Upper lobe of right lung (tissue), 1 donor: Measurements from ENCODE around the gene IFITM1. TPM values are rescaled to one million over a fixed set of nuclear protein-coding genes. Genes with fewer than 3 reads are reported as not detected.

ENCODE experiments used
- ATAC-seq: fragments of 200-7000 bp; cut with Tn5 transposase; one replicate; pipeline ENCODE4 v1.9.1; 2020; ENCODE audit warnings: mild to moderate bottlenecking, moderate library complexity
- DNase-seq: peaks from one replicate; pipeline ENCODE4 v3.0.0-alpha.2; 2020
- H3K27ac ChIP-seq: fragments of 200-600 bp; one replicate; pipeline ENCODE4 v1.8.0; 2022
- H3K27me3 ChIP-seq: fragments of 200-600 bp; one replicate; pipeline ENCODE4 v1.8.0; 2022; ENCODE audit warnings: mild to moderate bottlenecking
- H3K36me3 ChIP-seq: fragments of 200-600 bp; one replicate; pipeline ENCODE4 v1.8.0; 2022
- H3K4me1 ChIP-seq: fragments of 200-600 bp; one replicate; pipeline ENCODE4 v1.8.0; 2022
- H3K4me3 ChIP-seq: fragments of 200-600 bp; one replicate; pipeline ENCODE4 v1.8.0; 2022; ENCODE audit warnings: mild to moderate bottlenecking
- H3K9me3 ChIP-seq: fragments of 200-600 bp; one replicate; pipeline ENCODE4 v1.8.0; 2022
- CTCF ChIP-seq: fragments of 200-600 bp; IDR thresholded peaks from one replicate; pipeline ENCODE4 v1.8.0; 2022; ENCODE audit warnings: antibody characterized with exemption
- intact Hi-C: fragments of 100-400 bp; cut with DNase I; formaldehyde crosslinking; loops from one replicate; pipeline ENCODE4 v1.11.0; 2022
- total RNA-seq: library from RNA; stranded (reverse); fragmentation: NEBNext Ultra II Directional; extraction: Animal tissue kit (Norgen Biotek cat#: 25700); gene quantifications from one replicate; pipeline ENCODE4 v1.2.1, GENCODE V29; 2021
- donor health status: DM: no; HTN: yes; CAD: no; lungs with severe emphysema.

The IFITM1 gene
- total RNA-seq, 1 donor from 2014 or later: 128 TPM

GRCh38 chr11:293271-293851, 20.5 kb upstream of the IFITM1 start:
- intact Hi-C loops: no loop called here
- peaks cover 6% of the 10 kb centered on the region for H3K27me3 ChIP-seq
- no peaks in the 10 kb centered on the region for H3K9me3 ChIP-seq
- no peak overlapping the region for H3K4me3 ChIP-seq
- no peak overlapping the region for H3K27ac ChIP-seq
- peaks cover 4% of the 10 kb centered on the region for H3K36me3 ChIP-seq
- DNase-seq (peak; percentile 60), ATAC-seq (no peak)
- TF ChIP-seq CTCF: no peak
- peaks cover 20% of the 10 kb centered on the region for H3K4me1 ChIP-seq

- H3K4me3 ChIP-seq: no peak overlapping the region
- DNase-seq: peak; percentile 60
- H3K4me1 ChIP-seq: peaks cover 22% of the 10 kb centered on the region
- ATAC-seq: no peak
- H3K36me3 ChIP-seq: peaks cover 4% of the 10 kb centered on the region
- TF ChIP-seq CTCF: no peak
- H3K9me3 ChIP-seq: no peaks in the 10 kb centered on the region
- no peak overlapping the region for H3K27ac ChIP-seq
- intact Hi-C loops: no loop called here
- peaks cover 12% of the 10 kb centered on the region for H3K27me3 ChIP-seq
Observed at GRCh38 chr11:293852-294661, 19.8 kb upstream of the IFITM1 start.

GRCh38 chr11:294780-295179, 19.1 kb upstream of the IFITM1 start:
- H3K36me3 ChIP-seq: peaks cover 4% of the 10 kb centered on the region
- ATAC-seq (no peak), DNase-seq (peak; percentile 58)
- no peak overlapping the region for H3K4me3 ChIP-seq
- intact Hi-C loops: no loop called here
- peaks cover 12% of the 10 kb centered on the region for H3K27me3 ChIP-seq
- H3K4me1 ChIP-seq: peaks cover 17% of the 10 kb centered on the region
- H3K9me3 ChIP-seq: no peaks in the 10 kb centered on the region
- no peak overlapping the region for H3K27ac ChIP-seq
- TF ChIP-seq CTCF: no peak

GRCh38 chr11:295351-296170, 18.3 kb upstream of the IFITM1 start:
- Histone ChIP-seq H3K27ac (no peak overlapping the region), H3K36me3 (peaks cover 4% of the 10 kb centered on the region), H3K27me3 (peaks cover 12% of the 10 kb centered on the region), H3K9me3 (no peaks in the 10 kb centered on the region), H3K4me1 (peaks cover 11% of the 10 kb centered on the region), H3K4me3 (no peak overlapping the region)
- intact Hi-C loops: no loop called here
- no peak for TF ChIP-seq CTCF
- DNase-seq: peak; percentile 63
- ATAC-seq: no peak

- DNase-seq (peak; percentile 63), ATAC-seq (no peak)
- no peak overlapping the region for H3K27ac ChIP-seq
- H3K27me3 ChIP-seq: peaks cover 12% of the 10 kb centered on the region
- no peak overlapping the region for H3K4me3 ChIP-seq
- no peak for TF ChIP-seq CTCF
- intact Hi-C loops: no loop called here
- H3K4me1 ChIP-seq: peaks cover 11% of the 10 kb centered on the region
- peaks cover 4% of the 10 kb centered on the region for H3K36me3 ChIP-seq
- no peaks in the 10 kb centered on the region for H3K9me3 ChIP-seq
Observed at GRCh38 chr11:296171-297050, 17.4 kb upstream of the IFITM1 start.
